GM18507 (cell line): ENCODE measurements around the gene VWDE.

Source experiments
- DNase-seq: peaks from one replicate; pipeline ENCODE4 v3.0.0; 2011; ENCODE audit warnings: low read depth; ENCODE audit not compliant: insufficient read length; ENCODE audit errors: extremely low spot score
- FAIRE-seq: peaks from 2 replicates; lab custom pipeline; 2011; peaks lifted over from hg19 to GRCh38; lab: Jason Lieb, UNC

Gene VWDE

DNA sequence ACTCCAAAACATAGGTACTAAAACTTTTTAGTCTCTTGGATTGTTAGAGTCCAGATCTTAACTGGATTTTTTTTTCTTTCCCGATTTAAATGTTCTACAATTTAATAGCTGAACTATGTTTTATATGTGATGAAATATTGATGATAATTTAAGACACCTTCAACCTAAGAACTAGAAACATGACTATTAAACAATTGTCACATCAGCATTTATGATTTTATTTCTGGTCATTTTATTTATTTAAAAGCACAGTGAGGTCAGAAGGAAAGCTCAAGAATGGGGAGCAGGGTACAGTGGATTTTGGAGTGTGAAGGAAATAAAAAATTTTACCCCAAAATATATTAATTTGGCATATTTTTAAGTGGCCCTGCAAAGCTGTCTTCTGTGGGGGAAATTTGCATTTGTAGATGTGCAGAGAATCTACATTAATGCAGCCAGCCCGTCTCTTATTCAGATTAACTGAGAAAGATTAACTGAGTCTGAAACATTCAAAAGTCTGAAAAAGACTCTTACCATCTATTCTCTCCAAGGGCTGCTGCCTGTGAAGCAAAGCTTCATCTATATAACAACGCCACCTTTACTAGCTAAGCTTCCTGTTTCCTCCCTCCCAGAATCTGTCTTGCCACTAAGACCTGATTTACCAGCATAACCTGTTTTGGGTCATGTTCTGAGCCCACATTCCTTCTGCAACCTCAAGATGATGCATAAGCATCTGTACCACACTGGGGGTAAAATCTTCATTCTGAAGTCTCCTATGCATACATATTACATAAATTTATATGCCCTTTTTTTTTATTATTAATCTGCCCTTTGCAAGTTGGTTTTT lies 106.2 kb downstream of the VWDE start:
- DNase-seq, result no peak
- no peak for FAIRE-seq

DNA sequence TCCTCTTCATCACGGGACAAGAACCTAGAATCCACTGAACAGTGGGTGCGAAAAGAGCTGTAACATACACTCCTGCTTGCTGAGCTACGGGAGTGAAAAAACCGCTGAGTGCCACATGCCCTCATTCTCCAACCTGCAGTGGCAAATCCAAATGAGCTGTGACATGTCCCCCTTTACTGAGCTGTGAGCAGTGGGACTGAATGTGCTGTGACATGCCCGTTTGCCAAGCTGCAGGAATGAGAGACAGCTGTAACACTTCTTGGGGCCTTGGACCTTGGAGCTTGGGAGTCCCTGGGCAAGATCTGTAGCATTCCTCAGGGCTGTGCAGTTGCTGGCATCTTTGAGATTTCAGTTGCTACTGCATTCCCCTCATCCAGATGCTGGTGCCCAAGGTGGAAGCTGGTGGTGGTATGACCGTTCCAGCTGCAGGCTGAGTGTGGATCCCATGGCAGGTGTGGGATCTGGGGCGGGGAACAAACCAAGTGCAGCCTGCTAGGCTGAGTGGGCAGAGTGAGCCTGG lies 107.6 kb downstream of the VWDE start:
- no peak for FAIRE-seq
- no peak for DNase-seq

DNA sequence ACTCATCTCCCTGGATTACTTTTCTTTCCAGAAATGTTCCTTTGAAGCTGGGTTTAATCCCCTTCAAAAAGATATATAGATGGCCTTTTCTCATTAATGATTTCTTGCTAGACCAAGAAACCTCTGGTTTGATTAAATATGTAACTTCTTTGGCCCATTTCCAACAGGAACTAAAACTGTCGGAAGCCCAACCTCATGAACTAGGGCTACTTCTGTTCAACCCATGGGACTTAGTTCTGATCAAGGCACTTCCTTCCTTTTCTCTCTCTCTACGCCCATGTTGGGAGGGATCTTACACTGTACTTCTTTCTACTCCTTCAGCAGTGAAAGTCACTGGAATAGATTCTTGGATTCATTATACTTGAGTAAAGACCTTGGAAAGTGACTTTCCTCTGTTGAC lies 109.0 kb downstream of the VWDE start:
- FAIRE-seq, result no peak
- DNase-seq, result no peak

GRCh38 chr7:12291870-12292269 lies 111.8 kb downstream of the VWDE start:
- FAIRE-seq, result no peak
- DNase-seq, result no peak

DNA sequence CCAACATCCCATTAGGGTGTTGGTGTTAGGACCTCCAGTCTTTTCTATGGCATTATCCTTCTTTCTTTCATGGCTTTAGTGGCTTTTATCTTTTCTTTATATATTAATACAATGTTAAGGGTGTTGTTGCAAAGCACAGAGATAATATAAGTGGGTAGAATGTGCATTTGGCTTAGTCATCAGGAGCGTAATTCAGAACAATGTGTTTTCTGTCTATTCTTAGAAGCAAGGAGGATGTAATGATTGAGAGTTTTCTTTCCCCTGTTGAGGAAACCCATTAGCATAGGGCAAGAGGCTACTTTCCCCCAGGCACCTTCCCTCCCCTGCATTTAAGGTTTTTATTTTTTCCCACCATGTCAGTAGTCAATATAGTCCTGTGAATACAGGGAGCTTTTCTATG lies 112.9 kb downstream of the VWDE start:
- DNase-seq (no peak), FAIRE-seq (no peak)

GRCh38 chr7:12289996-12290395 lies 113.7 kb downstream of the VWDE start:
- FAIRE-seq, result no peak
- no peak for DNase-seq

GRCh38 chr7:12287901-12288300 lies 115.8 kb downstream of the VWDE start:
- DNase-seq, result no peak
- no peak for FAIRE-seq

- DNase-seq (no peak), FAIRE-seq (no peak)
Observed at GRCh38 chr7:12281038-12281437, 122.6 kb downstream of the VWDE start.
